ENCODE data around the gene BRD9.

GRCh38 chr5:872301-872700, 20.3 kb downstream of the BRD9 start:
- TF ChIP-seq CTCF (IDR thresholded peaks at IDR 0.05) (no peak), POLR2A (IDR thresholded peaks at IDR 0.05) (no peak)

Measured in adrenal gland (tissue), 5 donors.